SK-N-MC (cell line): ENCODE measurements around the gene KDM2A.

Experiments used
- EZH2 ChIP-seq: fragments of 200-600 bp; sonication (generic); IDR thresholded peaks from one replicate; pipeline ENCODE4 v1.6.1; 2017; ENCODE audit warnings: antibody characterized with exemption
- FOXP2 ChIP-seq: optimal IDR thresholded peaks from 2 replicates; pipeline ENCODE3; 2011; ENCODE audit warnings: mild to moderate bottlenecking, moderate library complexity; ENCODE audit not compliant: insufficient read depth; ENCODE audit errors: extremely low read length, control extremely low read depth
- POLR2AphosphoS5 ChIP-seq: IDR thresholded peaks from 2 replicates; pipeline ENCODE4 v1.6.1; 2012; ENCODE audit warnings: mild to moderate bottlenecking, low read depth, low read length, borderline replicate concordance

DNA sequence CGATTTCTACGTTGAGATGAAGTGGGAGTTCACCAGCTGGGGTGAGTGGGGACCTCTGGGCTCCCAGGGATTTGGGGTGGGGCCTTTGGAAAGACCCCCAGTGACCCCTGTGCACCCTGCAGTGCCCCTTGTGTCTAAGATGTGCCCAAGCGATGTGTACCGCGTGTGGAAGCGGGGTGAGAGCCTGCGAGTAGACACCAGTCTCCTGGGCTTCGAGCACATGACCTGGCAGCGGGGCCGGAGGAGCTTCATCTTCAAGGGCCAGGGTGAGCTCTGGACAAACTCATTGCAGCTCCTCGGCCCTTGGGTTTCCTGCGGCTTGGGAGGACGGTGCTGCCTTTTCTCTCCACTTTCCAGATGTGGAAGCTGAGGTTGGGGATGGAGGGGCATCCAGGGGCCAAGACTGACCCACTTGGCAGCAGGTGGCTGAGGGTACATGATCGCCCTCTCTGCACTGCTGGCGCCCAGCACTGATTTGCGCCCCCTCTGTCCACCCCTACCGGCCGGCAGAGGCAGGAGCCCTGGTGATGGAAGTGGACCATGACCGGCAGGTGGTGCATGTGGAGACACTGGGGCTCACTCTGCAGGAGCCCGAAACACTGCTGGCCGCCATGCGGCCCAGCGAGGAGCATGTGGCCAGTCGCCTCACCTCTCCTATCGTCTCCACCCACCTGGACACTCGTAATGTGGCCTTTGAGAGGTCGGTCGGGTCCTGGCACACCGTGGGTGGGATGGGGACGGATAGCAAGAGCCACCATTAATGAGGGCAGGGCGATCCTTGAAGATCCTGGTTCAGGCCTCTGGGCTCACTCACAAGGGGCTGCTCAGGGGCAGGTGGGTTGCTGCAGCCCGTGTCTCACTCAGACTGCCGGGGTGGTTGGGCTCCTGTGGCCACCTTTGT is 172.7 kb downstream of the KDM2A start:
- TF ChIP-seq POLR2AphosphoS5 (no peak), EZH2 (no peak), FOXP2 (no peak)
